Ishikawa (cell line): ENCODE data around the gene POGLUT2.

Experiments
- CEBPB ChIP-seq: IDR thresholded peaks from 2 replicates; pipeline ENCODE4 v1.6.1; 2012
- CREB1 ChIP-seq: IDR thresholded peaks from 2 replicates; pipeline ENCODE4 v1.6.1; 2012; ENCODE audit warnings: low read depth
- EGR1 ChIP-seq: IDR thresholded peaks from 2 replicates; pipeline ENCODE4 v1.6.1; 2012
- EP300 ChIP-seq: IDR thresholded peaks from 2 replicates; pipeline ENCODE4 v1.6.1; 2012; ENCODE audit warnings: borderline replicate concordance
- FOXM1 ChIP-seq: IDR thresholded peaks from 2 replicates; pipeline ENCODE4 v1.6.1; 2012; ENCODE audit warnings: low read depth, borderline replicate concordance
- MAX ChIP-seq: IDR thresholded peaks from 2 replicates; pipeline ENCODE4 v1.6.1; 2012
- NFIC ChIP-seq: IDR thresholded peaks from 2 replicates; pipeline ENCODE4 v1.6.1; 2012
- RAD21 ChIP-seq: IDR thresholded peaks from 2 replicates; pipeline ENCODE4 v1.6.1; 2012; ENCODE audit warnings: low read depth
- TAF1 ChIP-seq: IDR thresholded peaks from 2 replicates; pipeline ENCODE4 v1.6.1; 2012; ENCODE audit warnings: low read depth, mild to moderate bottlenecking
- TCF12 ChIP-seq: IDR thresholded peaks from 2 replicates; pipeline ENCODE4 v1.6.1; 2012; ENCODE audit warnings: low read depth
- TEAD4 ChIP-seq: IDR thresholded peaks from 2 replicates; pipeline ENCODE4 v1.6.1; 2012
- YY1 ChIP-seq: IDR thresholded peaks from 2 replicates; pipeline ENCODE4 v1.6.1; 2012; ENCODE audit warnings: low read depth
- ZBTB7A ChIP-seq: IDR thresholded peaks from 2 replicates; pipeline ENCODE4 v1.6.1; 2012; ENCODE audit warnings: low read depth
- TF ChIP-seq, protein P1 (sequence below): IDR thresholded peaks from 2 replicates; pipeline ENCODE4 v1.6.1; 2012
- TF ChIP-seq, protein P2 (sequence below): IDR thresholded peaks from 2 replicates; pipeline ENCODE4 v1.6.1; 2012; ENCODE audit warnings: low read depth, mild to moderate bottlenecking

POGLUT2 gene

DNA sequence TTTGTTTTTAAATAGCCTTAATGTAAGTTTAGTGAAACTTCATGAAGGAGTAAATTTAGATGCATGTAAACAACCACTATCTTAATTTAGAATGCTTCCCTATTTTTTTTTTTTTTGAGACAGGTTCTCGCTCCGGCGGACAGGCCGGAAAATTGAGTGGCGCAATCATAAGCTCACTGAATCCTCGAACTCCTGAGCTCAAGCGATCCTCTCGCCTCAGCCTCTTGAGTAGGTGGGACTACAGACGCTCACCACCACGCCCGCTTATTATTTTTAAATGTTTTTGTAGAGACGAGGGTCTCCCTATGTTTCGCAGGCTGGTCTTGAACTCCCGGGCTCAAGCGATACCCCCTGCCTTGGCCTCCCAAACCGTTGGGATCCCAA lies 26.7 kb downstream of the POGLUT2 start:
- TF ChIP-seq YY1 (no peak), CEBPB (no peak), ZBTB7A (no peak), TEAD4 (no peak), NFIC (no peak), FOXM1 (no peak), TCF12 (no peak), RAD21 (no peak), EP300 (no peak), EGR1 (no peak), CREB1 (no peak), TAF1 (no peak), MAX (no peak)
- TF ChIP-seq, protein P1, sequence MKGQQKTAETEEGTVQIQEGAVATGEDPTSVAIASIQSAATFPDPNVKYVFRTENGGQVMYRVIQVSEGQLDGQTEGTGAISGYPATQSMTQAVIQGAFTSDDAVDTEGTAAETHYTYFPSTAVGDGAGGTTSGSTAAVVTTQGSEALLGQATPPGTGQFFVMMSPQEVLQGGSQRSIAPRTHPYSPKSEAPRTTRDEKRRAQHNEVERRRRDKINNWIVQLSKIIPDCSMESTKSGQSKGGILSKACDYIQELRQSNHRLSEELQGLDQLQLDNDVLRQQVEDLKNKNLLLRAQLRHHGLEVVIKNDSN: no peak
- TF ChIP-seq, protein P2, sequence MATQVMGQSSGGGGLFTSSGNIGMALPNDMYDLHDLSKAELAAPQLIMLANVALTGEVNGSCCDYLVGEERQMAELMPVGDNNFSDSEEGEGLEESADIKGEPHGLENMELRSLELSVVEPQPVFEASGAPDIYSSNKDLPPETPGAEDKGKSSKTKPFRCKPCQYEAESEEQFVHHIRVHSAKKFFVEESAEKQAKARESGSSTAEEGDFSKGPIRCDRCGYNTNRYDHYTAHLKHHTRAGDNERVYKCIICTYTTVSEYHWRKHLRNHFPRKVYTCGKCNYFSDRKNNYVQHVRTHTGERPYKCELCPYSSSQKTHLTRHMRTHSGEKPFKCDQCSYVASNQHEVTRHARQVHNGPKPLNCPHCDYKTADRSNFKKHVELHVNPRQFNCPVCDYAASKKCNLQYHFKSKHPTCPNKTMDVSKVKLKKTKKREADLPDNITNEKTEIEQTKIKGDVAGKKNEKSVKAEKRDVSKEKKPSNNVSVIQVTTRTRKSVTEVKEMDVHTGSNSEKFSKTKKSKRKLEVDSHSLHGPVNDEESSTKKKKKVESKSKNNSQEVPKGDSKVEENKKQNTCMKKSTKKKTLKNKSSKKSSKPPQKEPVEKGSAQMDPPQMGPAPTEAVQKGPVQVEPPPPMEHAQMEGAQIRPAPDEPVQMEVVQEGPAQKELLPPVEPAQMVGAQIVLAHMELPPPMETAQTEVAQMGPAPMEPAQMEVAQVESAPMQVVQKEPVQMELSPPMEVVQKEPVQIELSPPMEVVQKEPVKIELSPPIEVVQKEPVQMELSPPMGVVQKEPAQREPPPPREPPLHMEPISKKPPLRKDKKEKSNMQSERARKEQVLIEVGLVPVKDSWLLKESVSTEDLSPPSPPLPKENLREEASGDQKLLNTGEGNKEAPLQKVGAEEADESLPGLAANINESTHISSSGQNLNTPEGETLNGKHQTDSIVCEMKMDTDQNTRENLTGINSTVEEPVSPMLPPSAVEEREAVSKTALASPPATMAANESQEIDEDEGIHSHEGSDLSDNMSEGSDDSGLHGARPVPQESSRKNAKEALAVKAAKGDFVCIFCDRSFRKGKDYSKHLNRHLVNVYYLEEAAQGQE: no peak

GRCh38 chr13:102771298-102772041 lies 27.3 kb downstream of the POGLUT2 start:
- TF ChIP-seq, protein P1: no peak
- TF ChIP-seq MAX (no peak), ZBTB7A (no peak), FOXM1 (no peak), EGR1 (no peak), RAD21 (no peak), CREB1 (no peak), EP300 (no peak), TEAD4 (no peak)
- TF ChIP-seq, protein P2: no peak

DNA sequence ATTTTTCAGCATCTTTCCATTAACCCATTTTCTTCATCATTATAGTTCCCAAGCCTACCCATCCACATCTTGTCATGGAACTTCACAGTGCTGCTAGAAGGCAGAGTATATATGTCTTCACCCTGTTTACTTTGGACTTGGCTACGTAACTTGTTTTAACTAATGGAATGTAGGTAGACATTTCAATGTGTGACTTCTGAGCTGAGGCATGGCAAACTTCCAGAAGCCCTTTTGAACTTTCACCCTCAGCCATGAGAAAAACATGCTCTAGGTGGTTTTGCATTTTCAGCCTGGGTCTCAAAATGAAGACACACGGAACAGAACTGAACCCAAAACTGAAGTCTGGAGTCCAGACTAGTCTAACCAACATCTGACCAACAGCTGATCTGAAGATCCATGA lies 28.3 kb downstream of the POGLUT2 start:
- TF ChIP-seq CREB1 (no peak), FOXM1 (no peak), CEBPB (no peak), RAD21 (no peak), TAF1 (no peak), TEAD4 (no peak), MAX (no peak), TCF12 (no peak), EP300 (no peak), NFIC (no peak), EGR1 (no peak), YY1 (no peak)
- TF ChIP-seq, protein P2: no peak
- TF ChIP-seq, protein P1: no peak

- TF ChIP-seq MAX (no peak), TAF1 (no peak), NFIC (no peak), FOXM1 (no peak), CEBPB (no peak), EGR1 (no peak), TEAD4 (no peak), RAD21 (no peak), TCF12 (no peak), YY1 (no peak), ZBTB7A (no peak), CREB1 (no peak)
- TF ChIP-seq, protein P2: no peak
- TF ChIP-seq, protein P1: no peak
These were observed 29.1 kb downstream of the POGLUT2 start for GRCh38 chr13:102769679-102770078.
